Panc1 (cell line): Measurements from ENCODE around the gene KMT2A. TPM values are rescaled to one million over a fixed set of nuclear protein-coding genes. Genes with fewer than 3 reads are reported as not detected.

Experiments used
- ATAC-seq: fragments of 200-7000 bp; cut with Tn5 transposase; 2 replicates; pipeline ENCODE4 v1.9.1; 2020; ENCODE audit warnings: mild to moderate bottlenecking, moderate library complexity
- BruUV-seq: library from RNA; stranded (reverse); fragments of 400-500 nt; replicated peaks from 2 replicates; lab custom pipeline; 2021; lab: Mats Ljungman, UMichigan
- CTCF ChIA-PET: fragments of 300-600 bp; sonication (Branson Sonifier 250); formaldehyde crosslinking; loops from one replicate; lab custom pipeline; 2022; ENCODE audit warnings: antibody characterized with exemption; lab: Charles Lee
- POLR2A ChIA-PET: fragments of 300-600 bp; sonication (Branson Sonifier 250); formaldehyde crosslinking; loops from one replicate; lab custom pipeline; 2022; ENCODE audit warnings: antibody characterized with exemption; lab: Charles Lee
- DNase-seq: peaks from one replicate; pipeline ENCODE4 v3.0.0-alpha.2; 2010; ENCODE audit warnings: low read depth, low spot score
- H3K27ac ChIP-seq: 2 replicates; pipeline ENCODE4 v1.5.1; 2011; ENCODE audit warnings: mild to moderate bottlenecking, low read length, inconsistent platforms
- H3K27me3 ChIP-seq: fragments of 200-500 bp; sonication (Bioruptor generic); 2 replicates; pipeline ENCODE4 v1.6.0; 2014; ENCODE audit warnings: low read length, inconsistent platforms; ENCODE audit not compliant: control insufficient read depth, insufficient read depth
- H3K36me3 ChIP-seq: fragments of 200-500 bp; sonication (Bioruptor generic); 2 replicates; pipeline ENCODE4 v1.5.1; 2014; ENCODE audit warnings: inconsistent platforms, mild to moderate bottlenecking, low read length, moderate library complexity; ENCODE audit not compliant: control insufficient read depth, insufficient read depth
- H3K4me1 ChIP-seq: 2 replicates; pipeline ENCODE4 v1.5.1; 2011; ENCODE audit warnings: inconsistent platforms, mild to moderate bottlenecking, low read length, moderate library complexity; ENCODE audit not compliant: control insufficient read depth, insufficient read depth
- H3K4me3 ChIP-seq, 2 experiments: 2 replicates each; pipeline ENCODE4 v1.5.1; 2011 to 2012; ENCODE audit warnings: low read depth in 2 of 2, low read length in 2 of 2, mild to moderate bottlenecking in 2 of 2, inconsistent platforms in 1 of 2, moderate library complexity in 1 of 2
- H3K9me3 ChIP-seq: fragments of 200-500 bp; sonication (Bioruptor generic); 2 replicates; pipeline ENCODE4 v1.5.1; 2014; ENCODE audit warnings: low read depth, mild to moderate bottlenecking, inconsistent platforms, low read length, moderate library complexity; ENCODE audit not compliant: control insufficient read depth, insufficient read depth
- CTCF ChIP-seq: fragments of 450-650 bp; IDR thresholded peaks from 2 replicates; pipeline ENCODE4 v1.5.1; 2017; ENCODE audit warnings: mild to moderate bottlenecking
- POLR2AphosphoS5 ChIP-seq: IDR thresholded peaks from 2 replicates; pipeline ENCODE4 v1.6.1; 2012; ENCODE audit warnings: mild to moderate bottlenecking, low read depth, low read length, moderate library complexity
- REST ChIP-seq, 2 experiments: IDR thresholded peaks; 2 replicates each; pipeline ENCODE4 v1.6.1; 2011 to 2012; ENCODE audit warnings: low read depth in 2 of 2, control low read depth in 1 of 2, low read length in 1 of 2, mild to moderate bottlenecking in 1 of 2, moderate library complexity in 1 of 2; ENCODE audit not compliant: insufficient read depth in 1 of 2
- SIN3A ChIP-seq: IDR thresholded peaks from 2 replicates; pipeline ENCODE4 v1.6.1; 2012; ENCODE audit warnings: low read depth, mild to moderate bottlenecking, low read length, moderate library complexity, borderline replicate concordance; ENCODE audit not compliant: insufficient read depth
- TCF7L2 ChIP-seq: IDR thresholded peaks from 2 replicates; pipeline ENCODE4 v1.6.1; 2011; ENCODE audit warnings: mild to moderate bottlenecking, low read depth, low read length, inconsistent platforms
- in situ Hi-C: cut with HindIII; loops from 2 replicates; pipeline ENCODE4 v1.10.0; 2016; ENCODE audit warnings: low sequenced_read_pairs, low pct_unique_long_range_greater_than_20kb
- intact Hi-C: fragments of 100-400 bp; cut with micrococcal nuclease; formaldehyde crosslinking; loops from one replicate; pipeline ENCODE4 v1.10.0; 2022; ENCODE audit not compliant: unreplicated experiment
- total RNA-seq: library from RNA; stranded (reverse); gene quantifications from one replicate; pipeline ENCODE4 v1.2.1, GENCODE V29; 2021; ENCODE audit not compliant: unreplicated experiment

The KMT2A gene
- total RNA-seq, 1 experiment from 2014 or later, result 139 TPM

GRCh38 chr11:118397448-118397847 lies 38.8 kb upstream of the KMT2A start:
- DNase-seq, result no peak
- H3K9me3 ChIP-seq, result no peaks in the 10 kb centered on the region
- intact Hi-C loops (no loop called here), in situ Hi-C loops (no loop called here)
- H3K27ac ChIP-seq, result no peak overlapping the region; the same call in 1 of the 2 replicates
- POLR2A ChIA-PET, result no interaction called here
- peaks cover 21% of the 10 kb centered on the region for H3K36me3 ChIP-seq
- no peak for ATAC-seq
- no peak overlapping the region for H3K4me3 ChIP-seq
- H3K27me3 ChIP-seq, result no peaks in the 10 kb centered on the region
- no peak for TF ChIP-seq POLR2AphosphoS5
- CTCF ChIA-PET, result no interaction called here
- peaks cover 6% of the 10 kb centered on the region for H3K4me1 ChIP-seq
- BruUV-seq, result no TSS peak

GRCh38 chr11:118398791-118399559 lies 37.3 kb upstream of the KMT2A start:
- no TSS peak for BruUV-seq
- no peaks in the 10 kb centered on the region for H3K9me3 ChIP-seq
- intact Hi-C loops, result no loop called here
- ATAC-seq (no peak), DNase-seq (no peak)
- no peak for TF ChIP-seq CTCF
- peak; percentile 11; the same call in 1 of the 2 replicates for TF ChIP-seq POLR2AphosphoS5
- peak overlapping the region; percentile 97; the same call in 1 of the 2 replicates for H3K27ac ChIP-seq
- in situ Hi-C loops, result no loop called here
- POLR2A ChIA-PET, result interaction anchor here (0.6 kb wide), 1 partner anchor 234 kb away, joined by 10 read pairs; no protein-coding TSS in a partner anchor
- no peak overlapping the region for H3K4me3 ChIP-seq
- CTCF ChIA-PET, result no interaction called here
- no peaks in the 10 kb centered on the region for H3K27me3 ChIP-seq
- peaks cover 21% of the 10 kb centered on the region for H3K36me3 ChIP-seq
- H3K4me1 ChIP-seq, result peaks cover 12% of the 10 kb centered on the region

GRCh38 chr11:118401151-118401879 lies 35.0 kb upstream of the KMT2A start, which contains the start of gene ATP5MG:
TSS of gene ATP5MG (plus strand) at chr11:118401606. CDS start at chr11:118401666, 60 bp downstream.
- Histone ChIP-seq H3K9me3 (no peaks in the 10 kb centered on the region), H3K4me3 (peak within 1 kb of the TSS; percentile 62 to 97), H3K36me3 (peaks cover 23% of the 10 kb centered on the region), H3K27ac (peak within 1 kb of the TSS; percentile 97), H3K4me1 (peaks cover 33% of the 10 kb centered on the region), H3K27me3 (no peaks in the 10 kb centered on the region)
- BruUV-seq, result no TSS peak
- TF ChIP-seq TCF7L2 (peak; percentile 96), SIN3A (0 out of 2 replicates have a peak, but pooled peaks have one; percentile 33), POLR2AphosphoS5 (peak; percentile 86), CTCF (no peak), REST (IDR thresholded peaks at IDR 0.05; ENCODE audit: insufficient read depth in 1 of 2, low read depth in 2 of 2, low read length in 1 of 2) (no peak)
- intact Hi-C loops, result loop anchor here (1.0 kb wide), 1 partner anchor 87 kb away; no protein-coding TSS in a partner anchor
- in situ Hi-C loops, result no loop called here
- CTCF ChIA-PET, result no interaction called here
- DNase-seq (peak; percentile 97), ATAC-seq (peak; percentile 87)
- POLR2A ChIA-PET, result no interaction called here
